Measurements from ENCODE around the gene FAM241A. TPM values are rescaled to one million over a fixed set of nuclear protein-coding genes. Genes with fewer than 3 reads are reported as not detected.

Gene FAM241A
- total RNA-seq, 1 donor from 2014 or later = 1.2 TPM

DNA sequence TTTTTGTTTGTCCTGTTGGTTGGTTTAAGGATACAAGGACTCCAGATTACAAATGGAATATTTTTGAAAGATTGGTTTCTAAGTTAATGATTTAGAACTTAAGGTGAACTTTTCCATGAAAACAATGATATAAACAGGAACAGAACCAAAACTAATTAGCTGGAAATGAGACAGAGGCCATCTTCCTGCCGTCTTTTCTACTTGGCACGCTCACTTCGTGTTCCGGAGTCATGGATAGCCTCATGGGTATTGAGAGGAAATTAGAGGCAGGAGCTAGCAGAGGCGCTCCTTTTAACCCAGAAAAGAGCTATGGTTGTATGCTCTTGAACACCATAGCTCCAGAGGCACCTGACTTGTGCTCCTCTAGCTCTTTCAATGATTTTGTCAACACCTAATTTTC, 2.4 kb downstream of the FAM241A start:
- H3K27me3 Mint-ChIP-seq (ENCODE audit: unreplicated experiment) = peaks cover 2% of the 10 kb centered on the region
- DNase-seq = no peak
- H3K27ac Mint-ChIP-seq (ENCODE audit: unreplicated experiment) = no peak overlapping the region
- peaks cover 2% of the 10 kb centered on the region for H3K9me3 Mint-ChIP-seq (ENCODE audit: unreplicated experiment)
- H3K36me3 Mint-ChIP-seq (ENCODE audit: unreplicated experiment) = no peaks in the 10 kb centered on the region
- no peak for TF ChIP-seq CTCF (IDR thresholded peaks at IDR 0.05; ENCODE audit: partially characterized antibody, unreplicated experiment)
- peaks cover 10% of the 10 kb centered on the region for H3K4me1 Mint-ChIP-seq (ENCODE audit: low read depth, unreplicated experiment)
- no peak overlapping the region for H3K4me3 Mint-ChIP-seq (ENCODE audit: unreplicated experiment)

GRCh38 chr4:112150920-112151319, 5.7 kb downstream of the FAM241A start:
- Mint-ChIP-seq H3K9me3 (ENCODE audit: unreplicated experiment) (no peaks in the 10 kb centered on the region), H3K4me1 (ENCODE audit: low read depth, unreplicated experiment) (peaks cover 10% of the 10 kb centered on the region), H3K27ac (ENCODE audit: unreplicated experiment) (no peak overlapping the region), H3K36me3 (ENCODE audit: unreplicated experiment) (no peaks in the 10 kb centered on the region), H3K4me3 (ENCODE audit: unreplicated experiment) (no peak overlapping the region), H3K27me3 (ENCODE audit: unreplicated experiment) (peaks cover 2% of the 10 kb centered on the region)
- TF ChIP-seq CTCF (IDR thresholded peaks at IDR 0.05; ENCODE audit: partially characterized antibody, unreplicated experiment) = no peak
- DNase-seq = no peak

- Mint-ChIP-seq H3K36me3 (ENCODE audit: unreplicated experiment) (no peaks in the 10 kb centered on the region), H3K4me3 (ENCODE audit: unreplicated experiment) (no peak overlapping the region), H3K9me3 (ENCODE audit: unreplicated experiment) (no peaks in the 10 kb centered on the region), H3K27ac (ENCODE audit: unreplicated experiment) (no peak overlapping the region), H3K27me3 (ENCODE audit: unreplicated experiment) (no peaks in the 10 kb centered on the region), H3K4me1 (ENCODE audit: low read depth, unreplicated experiment) (peaks cover 4% of the 10 kb centered on the region)
- TF ChIP-seq CTCF (IDR thresholded peaks at IDR 0.05; ENCODE audit: partially characterized antibody, unreplicated experiment) = no peak
- no peak for DNase-seq
Observed at GRCh38 chr4:112152521-112152920, 7.3 kb downstream of the FAM241A start.

- Mint-ChIP-seq H3K36me3 (ENCODE audit: unreplicated experiment) (no peaks in the 10 kb centered on the region), H3K4me3 (ENCODE audit: unreplicated experiment) (no peak overlapping the region), H3K9me3 (ENCODE audit: unreplicated experiment) (no peaks in the 10 kb centered on the region), H3K27ac (ENCODE audit: unreplicated experiment) (no peak overlapping the region), H3K27me3 (ENCODE audit: unreplicated experiment) (no peaks in the 10 kb centered on the region), H3K4me1 (ENCODE audit: low read depth, unreplicated experiment) (no peaks in the 10 kb centered on the region)
- no peak for TF ChIP-seq CTCF (IDR thresholded peaks at IDR 0.05; ENCODE audit: partially characterized antibody, unreplicated experiment)
- no peak for DNase-seq
Observed at GRCh38 chr4:112153211-112153791, 8.0 kb downstream of the FAM241A start.

DNA sequence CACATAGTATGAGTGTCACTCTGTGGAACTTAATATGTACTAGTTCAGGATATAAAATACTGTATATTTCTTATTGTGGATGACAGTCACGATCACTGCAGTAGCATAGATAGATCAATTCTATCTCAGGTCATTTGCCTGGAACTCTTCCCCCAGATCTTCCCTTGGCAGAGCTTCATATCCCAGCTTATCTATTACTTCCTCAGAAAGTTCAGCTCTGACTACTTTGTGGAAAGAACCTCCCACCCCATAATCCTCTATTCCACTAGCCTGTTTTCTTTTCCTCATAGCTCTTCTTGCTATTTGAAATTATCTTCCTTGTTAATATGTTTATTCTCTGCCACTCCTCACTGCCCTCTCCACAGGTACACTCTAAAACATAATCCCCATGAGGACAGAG, 10.9 kb downstream of the FAM241A start:
- Mint-ChIP-seq H3K4me3 (ENCODE audit: unreplicated experiment) (no peak overlapping the region), H3K36me3 (ENCODE audit: unreplicated experiment) (peaks cover 9% of the 10 kb centered on the region), H3K4me1 (ENCODE audit: low read depth, unreplicated experiment) (no peaks in the 10 kb centered on the region), H3K9me3 (ENCODE audit: unreplicated experiment) (no peaks in the 10 kb centered on the region), H3K27ac (ENCODE audit: unreplicated experiment) (no peak overlapping the region), H3K27me3 (ENCODE audit: unreplicated experiment) (no peaks in the 10 kb centered on the region)
- TF ChIP-seq CTCF (IDR thresholded peaks at IDR 0.05; ENCODE audit: partially characterized antibody, unreplicated experiment) = no peak
- no peak for DNase-seq

All from glutamatergic neuron (in vitro differentiated cells).